Stimulated activated CD4-positive, alpha-beta T cell treated with anti-CD3 and anti-CD28 coated beads, Interleukin-2, amount 100 ng/mL, for 48 hours (primary cell): ENCODE data around the gene ATF7IP2.
A peak's percentile ranks its signal among the peaks of the same experiment; 100 is the strongest.
"Not testable (repeated sequence)": the region's sequence is repeated elsewhere in the genome, so short reads cannot be mapped to it uniquely, and the experiment has no call there.

Source experiments
- DNase-seq, 2 donors: peaks; one replicate each; pipeline ENCODE4 v3.0.0-alpha.2; 2020

The ATF7IP2 gene

DNA sequence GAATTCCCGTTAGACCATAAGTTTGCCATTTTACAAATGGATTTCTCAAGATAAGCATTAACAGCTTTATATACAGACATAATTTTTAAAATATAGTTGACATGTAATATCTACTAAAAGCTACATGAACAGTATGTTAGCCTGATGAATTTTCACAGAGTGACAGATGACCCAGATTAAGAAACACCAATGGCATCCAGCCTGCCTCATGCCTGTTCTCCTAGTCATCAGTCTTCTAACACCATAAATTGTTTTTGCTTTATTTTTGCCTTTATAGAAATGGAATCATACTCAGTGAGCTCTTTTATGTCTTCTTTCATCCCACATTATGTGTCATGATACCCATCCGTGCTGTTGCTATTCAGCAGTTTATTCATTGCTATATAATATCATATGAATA is 80.0 kb downstream of the ATF7IP2 start:
- DNase-seq, result no peak

GRCh38 chr16:10466313-10466712 is 80.5 kb downstream of the ATF7IP2 start:
- no peak for DNase-seq

GRCh38 chr16:10466861-10467260 is 81.0 kb downstream of the ATF7IP2 start:
- DNase-seq, result no peak

GRCh38 chr16:10476636-10477035 is 90.8 kb downstream of the ATF7IP2 start:
- DNase-seq, result not testable (repeated sequence)

- no peak for DNase-seq
Measured at GRCh38 chr16:10480151-10480550, 94.3 kb downstream of the ATF7IP2 start.

- no peak for DNase-seq
Measured at GRCh38 chr16:10485159-10485558, 99.3 kb downstream of the ATF7IP2 start.

GRCh38 chr16:10485698-10486382 is 100.0 kb downstream of the ATF7IP2 start:
- DNase-seq, result no peak

DNA sequence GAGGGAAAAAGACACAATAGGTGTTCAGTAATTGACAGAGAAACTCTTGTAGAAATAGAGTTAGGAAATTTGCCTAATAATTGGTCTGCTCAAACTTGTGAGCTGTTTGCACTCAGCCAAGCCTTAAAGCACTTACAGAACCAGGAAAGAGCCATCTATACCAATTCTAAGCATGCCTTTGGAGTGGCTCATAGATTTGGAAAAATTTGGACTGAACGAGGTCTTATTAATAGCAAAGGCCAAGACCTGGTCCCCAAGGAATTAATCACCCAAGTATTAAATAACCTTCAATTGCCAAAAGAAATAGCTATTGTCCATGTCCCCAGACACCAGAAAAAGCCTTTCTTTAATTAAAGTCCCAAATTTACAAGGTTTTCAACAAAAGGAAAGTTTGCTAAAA is 104.3 kb downstream of the ATF7IP2 start:
- DNase-seq, result no peak

GRCh38 chr16:10493276-10493675 is 107.4 kb downstream of the ATF7IP2 start:
- no peak for DNase-seq

GRCh38 chr16:10494343-10495030 is 108.6 kb downstream of the ATF7IP2 start:
- no peak for DNase-seq

DNA sequence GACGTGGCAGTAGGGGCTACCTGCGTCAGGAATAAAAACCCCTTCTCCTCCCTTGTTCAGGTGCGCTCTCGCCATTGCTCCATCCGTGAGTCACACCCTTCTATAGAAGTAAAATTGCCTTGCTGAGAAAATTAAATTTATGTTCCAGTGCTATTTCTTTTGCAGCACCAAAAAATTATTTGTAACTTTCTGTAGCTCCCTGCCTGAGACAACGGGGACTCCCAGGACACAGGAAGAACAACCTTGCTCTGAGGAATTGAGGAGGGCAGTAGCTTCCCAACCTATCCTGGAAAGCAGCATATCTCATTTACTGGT is 109.1 kb downstream of the ATF7IP2 start:
- DNase-seq, result no peak

- DNase-seq, result no peak
Measured at GRCh38 chr16:10497132-10498101, 111.6 kb downstream of the ATF7IP2 start.

DNA sequence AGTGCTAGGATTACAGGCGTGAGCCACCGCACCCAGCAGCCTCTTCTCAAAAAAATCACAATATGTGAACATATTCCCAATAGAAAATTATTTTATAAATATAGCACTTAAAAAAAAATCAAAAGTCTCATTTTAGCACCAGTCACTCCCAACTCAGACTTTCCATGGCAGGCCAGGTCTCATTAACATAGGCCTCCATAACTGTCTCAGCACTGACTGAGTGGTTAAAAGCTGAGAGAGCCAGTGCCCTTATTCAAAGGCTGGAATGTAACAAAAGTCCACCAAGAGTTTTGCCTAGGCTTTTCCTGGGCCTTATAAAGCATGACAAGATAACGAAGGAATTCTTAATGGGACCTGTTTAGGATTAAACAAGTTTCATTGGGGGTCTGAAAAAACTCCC is 114.7 kb downstream of the ATF7IP2 start:
- no peak for DNase-seq

GRCh38 chr16:10501016-10501607 is 115.3 kb downstream of the ATF7IP2 start:
- no peak for DNase-seq

DNA sequence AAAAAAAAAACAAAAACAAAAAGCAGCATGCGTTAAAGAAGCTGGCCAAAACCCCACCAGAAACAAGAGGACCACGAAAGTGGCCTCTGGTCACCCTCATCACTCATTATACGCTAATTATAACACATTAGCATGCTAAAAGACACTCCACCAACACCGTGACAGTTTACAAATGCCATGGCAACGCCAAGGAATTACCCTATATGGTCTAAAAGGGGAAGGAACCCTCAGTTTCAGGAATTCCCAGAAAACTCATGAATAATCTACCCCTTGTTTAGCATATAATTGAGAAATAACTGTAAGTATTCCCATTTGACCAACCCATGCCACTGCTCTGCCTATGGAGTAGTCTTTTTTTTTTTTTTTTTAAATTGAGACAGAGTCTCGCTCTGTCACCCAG is 116.9 kb downstream of the ATF7IP2 start:
- no peak for DNase-seq

DNA sequence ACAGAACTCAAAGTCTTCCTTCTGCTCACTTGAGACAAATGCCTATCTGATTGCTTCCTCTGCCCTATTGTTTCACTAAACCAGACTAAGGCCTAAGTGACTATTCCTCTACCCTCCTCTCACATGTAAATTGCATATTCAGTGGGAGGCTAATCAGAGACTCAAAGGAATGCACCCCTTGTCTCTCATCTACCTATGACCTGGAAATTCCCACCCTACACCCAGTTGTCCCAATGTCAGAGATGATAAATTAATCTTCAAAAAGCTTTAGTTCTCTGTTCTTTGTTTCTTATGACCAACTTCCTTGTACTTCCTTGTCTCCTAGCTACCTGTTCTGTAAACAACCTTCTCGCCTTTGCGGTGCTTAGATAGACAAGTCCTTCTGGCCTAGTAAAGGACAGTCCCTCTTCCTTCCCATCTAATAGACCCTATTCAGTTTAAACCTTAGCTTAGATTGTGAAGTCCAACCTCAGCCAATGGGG is 118.6 kb downstream of the ATF7IP2 start:
- DNase-seq, result no peak

- DNase-seq, result not testable (repeated sequence)
Measured at GRCh38 chr16:10505286-10505685, 119.4 kb downstream of the ATF7IP2 start.

DNA sequence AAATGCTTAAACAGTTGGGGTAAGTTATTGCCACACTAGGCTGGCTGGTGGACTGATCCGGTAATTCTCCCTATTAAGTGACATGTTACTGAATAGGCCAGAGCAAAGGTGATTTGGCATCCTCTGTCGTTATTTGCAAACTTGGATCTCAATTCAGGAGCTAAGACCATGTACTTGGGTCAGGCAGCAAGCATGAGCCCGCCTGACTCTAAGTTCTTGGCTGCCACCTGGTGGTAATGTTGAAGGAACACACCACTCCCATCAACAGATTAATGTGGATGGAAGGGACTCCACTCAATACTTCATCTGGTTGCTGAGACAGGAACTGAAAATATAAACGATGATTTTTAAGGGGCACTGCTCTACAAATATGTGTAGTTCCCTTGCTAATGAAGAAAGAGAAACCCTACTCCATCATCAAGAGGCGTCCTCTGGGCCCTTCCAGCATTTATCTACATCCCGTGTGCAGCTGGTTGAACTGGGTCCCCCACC is 123.7 kb downstream of the ATF7IP2 start:
- peak; percentile 61 to 68 for DNase-seq

DNA sequence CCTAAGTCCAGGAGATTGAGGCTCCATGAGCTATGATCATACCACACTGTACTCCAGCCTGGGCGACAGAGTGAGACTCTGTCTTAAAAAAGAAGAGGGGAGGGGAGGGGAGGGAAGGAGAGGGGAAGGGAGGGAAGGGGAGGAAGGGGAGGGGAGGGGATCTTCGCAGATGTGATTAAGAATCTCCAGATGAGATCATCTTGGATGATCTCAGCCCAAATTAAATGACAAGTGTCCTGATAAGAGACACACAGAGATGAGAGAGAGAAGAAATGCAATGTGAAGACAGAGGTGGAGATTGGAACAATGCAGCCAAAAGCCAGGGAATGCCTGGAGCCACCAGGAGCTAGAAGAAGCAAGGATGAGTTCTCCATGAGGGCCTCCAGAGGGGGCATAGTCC is 124.4 kb downstream of the ATF7IP2 start:
- no peak for DNase-seq

DNA sequence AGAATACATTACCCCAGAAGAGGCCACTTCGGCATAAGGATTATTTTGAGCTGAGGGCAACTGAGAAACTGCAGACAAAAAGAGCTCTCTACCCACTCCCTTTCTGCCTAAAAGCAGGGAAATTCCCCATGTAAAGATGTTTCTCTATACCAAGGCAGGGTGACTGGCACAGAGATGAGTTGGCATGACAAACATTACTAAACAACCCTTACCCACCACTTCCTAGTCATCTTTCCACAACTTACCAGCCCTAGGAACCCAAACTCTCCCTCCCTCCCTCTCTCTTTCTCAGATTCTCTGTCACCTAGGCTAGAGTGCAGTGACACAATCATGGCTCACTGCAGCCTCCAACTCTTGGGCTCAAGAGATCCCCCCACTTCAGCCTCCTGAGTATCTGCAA is 126.0 kb downstream of the ATF7IP2 start:
- no peak for DNase-seq

DNA sequence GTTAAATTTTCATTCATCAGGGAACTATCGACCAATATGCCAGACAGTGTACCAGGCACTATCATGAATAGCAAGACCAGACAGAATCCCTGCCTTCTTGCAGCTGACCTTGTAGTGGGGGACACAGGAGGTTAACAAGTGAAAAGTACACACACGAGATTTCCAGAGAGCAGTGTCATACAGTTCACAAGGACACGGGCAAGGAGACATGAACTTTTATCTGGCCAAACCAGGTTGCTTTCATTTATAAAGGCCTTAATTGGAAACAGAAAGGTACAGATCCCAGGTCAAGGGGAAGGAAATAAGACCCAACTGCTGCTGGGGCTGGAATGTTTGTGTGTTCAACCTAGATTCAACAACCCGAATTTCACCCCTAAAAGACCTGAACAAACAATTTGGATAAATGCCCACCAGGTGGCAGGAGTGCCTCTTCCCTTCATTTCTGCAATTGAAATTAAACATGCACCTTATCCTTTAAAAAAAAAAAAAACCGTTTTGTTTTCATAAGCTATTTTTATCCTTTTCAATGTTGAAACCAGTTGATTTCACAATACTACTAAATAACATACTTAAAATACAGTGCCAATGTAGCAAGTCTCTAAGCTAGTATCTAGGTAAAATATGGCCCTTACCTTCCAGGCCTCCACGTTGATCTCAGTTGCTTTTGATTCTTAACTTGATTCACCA is 128.7 kb downstream of the ATF7IP2 start:
- peak; percentile 39 to 48 for DNase-seq

- DNase-seq, result no peak
Measured at GRCh38 chr16:10517868-10518267, 132.0 kb downstream of the ATF7IP2 start.
